ENCODE measurements around the gene ATP1A1.

GRCh38 chr1:116329524-116330341 is 43.3 kb upstream of the ATP1A1 start:
- no peak for TF ChIP-seq CTCF (conservative IDR thresholded peaks at IDR 0.05; ENCODE audit: low read length)
- TF ChIP-seq EZH2phosphoT487 (IDR thresholded peaks at IDR 0.05; ENCODE audit: borderline replicate concordance, low read depth, low read length), result no peak

Data from OCI-LY7 (cell line).